ENCODE results near the gene FOSL2. TPM values are rescaled to one million over a fixed set of nuclear protein-coding genes. Genes with fewer than 3 reads are reported as not detected.

Gene FOSL2
- polyA plus RNA-seq, 1 donor from 2014 or later, result 0.50 TPM

GRCh38 chr2:28430788-28431418, 38.2 kb downstream of the FOSL2 start:
- peak overlapping the region in 1 of 3 donors; percentile 88 for H3K27ac Mint-ChIP-seq
- H3K4me1 Mint-ChIP-seq, result peaks cover 0 to 2% (median 0%) of the 10 kb centered on the region in 3 donors
- peaks cover 2 to 7% (median 2%) of the 10 kb centered on the region in 3 donors for H3K9me3 Mint-ChIP-seq
- peaks cover 5% of the 10 kb centered on the region for H3K27me3 Mint-ChIP-seq
- H3K36me3 Mint-ChIP-seq, result no peaks in the 10 kb centered on the region
- no peak overlapping the region for H3K4me3 Mint-ChIP-seq

DNA sequence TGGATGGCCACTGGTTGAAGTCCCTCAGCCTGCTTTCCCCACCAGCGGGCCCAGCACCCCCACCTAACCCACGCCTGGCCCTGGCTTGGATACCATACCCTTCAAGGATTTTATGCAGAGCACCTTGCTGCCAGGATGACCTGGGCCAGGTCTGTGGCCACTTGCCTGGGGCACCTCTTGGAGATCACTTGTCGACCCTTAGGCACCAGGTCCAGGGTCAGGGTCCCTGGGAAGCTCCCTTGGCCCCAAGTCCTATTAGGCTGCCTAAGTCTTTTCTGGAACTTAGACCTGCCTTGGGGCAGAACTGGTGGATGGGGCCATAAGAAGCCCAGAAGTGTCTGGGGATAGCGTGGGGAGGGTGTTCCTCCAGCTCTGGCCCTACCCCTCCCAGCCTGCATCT, 39.1 kb downstream of the FOSL2 start:
- H3K9me3 Mint-ChIP-seq, result peaks cover 2 to 7% (median 2%) of the 10 kb centered on the region in 3 donors
- peaks cover 0 to 2% (median 0%) of the 10 kb centered on the region in 3 donors for H3K4me1 Mint-ChIP-seq
- H3K27ac Mint-ChIP-seq, result peak overlapping the region in 1 of 3 donors; percentile 47
- peaks cover 5% of the 10 kb centered on the region for H3K27me3 Mint-ChIP-seq
- H3K4me3 Mint-ChIP-seq, result no peak overlapping the region
- no peaks in the 10 kb centered on the region for H3K36me3 Mint-ChIP-seq

GRCh38 chr2:28432362-28432761, 39.7 kb downstream of the FOSL2 start:
- Mint-ChIP-seq H3K9me3 (peaks cover 2 to 7% (median 2%) of the 10 kb centered on the region in 3 donors), H3K4me3 (peak overlapping the region in 1 of 4 donors; percentile 13), H3K36me3 (no peaks in the 10 kb centered on the region), H3K27ac (no peak overlapping the region), H3K4me1 (peaks cover 0 to 2% (median 0%) of the 10 kb centered on the region in 3 donors), H3K27me3 (peaks cover 5% of the 10 kb centered on the region)

DNA sequence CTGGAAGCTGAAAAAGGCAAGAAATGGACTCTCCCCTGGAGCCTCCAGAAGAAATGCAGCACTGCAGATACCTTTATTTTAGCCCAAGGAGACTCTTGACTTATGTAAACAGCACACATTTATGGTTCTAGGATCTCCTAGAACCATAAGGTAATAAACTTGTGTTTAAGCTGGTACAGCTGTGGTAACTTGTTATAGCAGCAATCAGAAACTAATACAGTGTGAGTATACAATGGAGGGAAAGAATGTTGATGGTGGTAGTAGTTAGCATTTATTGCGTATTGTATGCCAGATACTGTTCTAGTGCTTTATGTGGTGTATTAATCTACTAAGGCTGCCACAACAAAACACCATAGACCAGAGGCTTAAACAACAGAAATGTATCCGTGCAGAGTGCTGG, 40.6 kb downstream of the FOSL2 start:
- no peaks in the 10 kb centered on the region for H3K36me3 Mint-ChIP-seq
- peaks cover 2 to 7% (median 2%) of the 10 kb centered on the region in 3 donors for H3K9me3 Mint-ChIP-seq
- no peak overlapping the region for H3K27ac Mint-ChIP-seq
- H3K27me3 Mint-ChIP-seq, result peaks cover 1% of the 10 kb centered on the region
- peaks cover 0 to 2% (median 0%) of the 10 kb centered on the region in 3 donors for H3K4me1 Mint-ChIP-seq
- no peak overlapping the region for H3K4me3 Mint-ChIP-seq

GRCh38 chr2:28433935-28434599, 41.4 kb downstream of the FOSL2 start:
- H3K36me3 Mint-ChIP-seq, result no peaks in the 10 kb centered on the region
- peaks cover 2 to 7% (median 2%) of the 10 kb centered on the region in 3 donors for H3K9me3 Mint-ChIP-seq
- peaks cover 4% of the 10 kb centered on the region for H3K27me3 Mint-ChIP-seq
- peak overlapping the region in 1 of 4 donors; percentile 52 for H3K4me3 Mint-ChIP-seq
- H3K4me1 Mint-ChIP-seq, result peaks cover 0 to 2% (median 0%) of the 10 kb centered on the region in 3 donors
- no peak overlapping the region for H3K27ac Mint-ChIP-seq

DNA sequence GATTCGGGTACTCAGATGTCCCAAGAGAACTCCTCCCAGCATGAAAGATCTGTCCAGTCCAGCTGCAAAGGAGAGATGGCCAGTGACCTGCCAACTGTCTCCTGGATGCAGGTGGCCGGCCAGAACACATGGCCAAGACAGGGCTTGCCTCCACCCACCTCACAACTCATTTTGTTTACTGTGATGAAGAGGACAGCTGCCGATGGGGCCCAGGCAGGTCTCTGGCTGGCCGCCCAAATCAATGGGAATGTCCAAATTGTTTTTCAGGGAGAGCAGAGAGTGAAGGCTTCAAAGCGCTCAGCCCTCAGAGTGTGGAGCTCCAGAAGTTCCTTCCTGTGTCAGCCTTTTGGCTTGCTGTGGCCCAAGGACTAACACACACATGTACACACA, 41.9 kb downstream of the FOSL2 start:
- no peaks in the 10 kb centered on the region for H3K36me3 Mint-ChIP-seq
- no peak overlapping the region for H3K27ac Mint-ChIP-seq
- H3K4me3 Mint-ChIP-seq, result no peak overlapping the region
- H3K9me3 Mint-ChIP-seq, result peaks cover 2 to 7% (median 2%) of the 10 kb centered on the region in 3 donors
- peaks cover 0 to 2% (median 0%) of the 10 kb centered on the region in 3 donors for H3K4me1 Mint-ChIP-seq
- H3K27me3 Mint-ChIP-seq, result peaks cover 4% of the 10 kb centered on the region

DNA sequence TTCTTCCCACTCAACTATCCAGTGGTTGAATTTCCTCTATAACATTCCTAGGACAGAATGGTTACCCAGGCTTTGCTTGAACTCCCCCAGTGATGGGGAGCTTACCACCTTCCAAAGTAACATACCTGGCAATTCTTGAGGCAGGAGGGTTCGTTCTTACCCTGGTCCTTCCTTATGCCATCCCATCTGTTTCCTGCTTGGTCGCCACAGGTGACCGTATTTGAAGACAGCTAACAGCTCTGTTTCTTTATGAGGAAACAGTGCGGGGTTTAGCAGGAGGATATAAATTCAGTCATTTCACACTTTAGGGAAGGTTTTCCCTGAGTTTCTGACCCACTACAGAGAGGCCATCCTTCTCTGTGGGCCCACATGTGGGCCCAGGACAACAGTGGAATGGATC, 42.6 kb downstream of the FOSL2 start:
- H3K27me3 Mint-ChIP-seq, result peaks cover 4% of the 10 kb centered on the region

GRCh38 chr2:28435814-28436351, 43.2 kb downstream of the FOSL2 start:
- Mint-ChIP-seq H3K36me3 (no peaks in the 10 kb centered on the region), H3K27ac (peak overlapping the region in 1 of 3 donors; percentile 71), H3K4me1 (peaks cover 0 to 2% (median 0%) of the 10 kb centered on the region in 3 donors), H3K27me3 (peaks cover 4% of the 10 kb centered on the region), H3K9me3 (peaks cover 2 to 7% (median 2%) of the 10 kb centered on the region in 3 donors), H3K4me3 (no peak overlapping the region)

More for the DNA sequence above, 42.6 kb downstream of the FOSL2 start:
- H3K4me1 Mint-ChIP-seq, result peaks cover 0 to 2% (median 0%) of the 10 kb centered on the region in 3 donors
- H3K36me3 Mint-ChIP-seq, result no peaks in the 10 kb centered on the region
- no peak overlapping the region for H3K27ac Mint-ChIP-seq
- no peak overlapping the region for H3K4me3 Mint-ChIP-seq
- peaks cover 2 to 7% (median 2%) of the 10 kb centered on the region in 3 donors for H3K9me3 Mint-ChIP-seq

DNA sequence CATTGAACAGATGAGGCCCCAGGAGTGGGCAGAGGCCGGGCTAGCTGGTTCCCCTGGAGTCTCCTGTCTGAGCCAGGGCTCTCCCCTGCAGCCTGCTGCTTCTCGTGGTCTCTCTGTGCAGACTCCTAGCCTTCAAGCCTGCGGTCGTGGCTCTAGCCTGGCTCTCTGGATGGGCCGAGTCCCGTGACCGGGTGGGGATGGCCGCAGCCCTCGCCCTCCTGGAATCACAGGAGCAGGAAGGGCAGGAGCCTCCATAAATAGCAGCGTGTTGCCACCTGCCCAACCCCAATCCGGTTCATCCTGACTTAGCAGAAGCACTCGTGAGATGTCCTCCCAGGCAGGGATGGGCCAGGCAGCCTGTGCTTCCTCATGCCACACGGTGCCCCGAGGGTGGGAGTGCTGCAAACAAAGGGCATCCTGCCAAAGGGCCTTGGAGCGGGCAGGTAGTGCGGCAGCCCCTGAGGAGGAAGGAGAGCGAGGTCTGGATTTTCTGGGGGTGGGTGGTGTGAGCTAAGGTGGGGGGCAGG, 43.9 kb downstream of the FOSL2 start:
- peaks cover 4% of the 10 kb centered on the region for H3K27me3 Mint-ChIP-seq
- H3K27ac Mint-ChIP-seq, result peak overlapping the region in 1 of 3 donors; percentile 71
- H3K4me3 Mint-ChIP-seq, result no peak overlapping the region
- H3K36me3 Mint-ChIP-seq, result no peaks in the 10 kb centered on the region
- H3K9me3 Mint-ChIP-seq, result peaks cover 2 to 8% (median 2%) of the 10 kb centered on the region in 3 donors
- H3K4me1 Mint-ChIP-seq, result peaks cover 0 to 2% (median 0%) of the 10 kb centered on the region in 3 donors

DNA sequence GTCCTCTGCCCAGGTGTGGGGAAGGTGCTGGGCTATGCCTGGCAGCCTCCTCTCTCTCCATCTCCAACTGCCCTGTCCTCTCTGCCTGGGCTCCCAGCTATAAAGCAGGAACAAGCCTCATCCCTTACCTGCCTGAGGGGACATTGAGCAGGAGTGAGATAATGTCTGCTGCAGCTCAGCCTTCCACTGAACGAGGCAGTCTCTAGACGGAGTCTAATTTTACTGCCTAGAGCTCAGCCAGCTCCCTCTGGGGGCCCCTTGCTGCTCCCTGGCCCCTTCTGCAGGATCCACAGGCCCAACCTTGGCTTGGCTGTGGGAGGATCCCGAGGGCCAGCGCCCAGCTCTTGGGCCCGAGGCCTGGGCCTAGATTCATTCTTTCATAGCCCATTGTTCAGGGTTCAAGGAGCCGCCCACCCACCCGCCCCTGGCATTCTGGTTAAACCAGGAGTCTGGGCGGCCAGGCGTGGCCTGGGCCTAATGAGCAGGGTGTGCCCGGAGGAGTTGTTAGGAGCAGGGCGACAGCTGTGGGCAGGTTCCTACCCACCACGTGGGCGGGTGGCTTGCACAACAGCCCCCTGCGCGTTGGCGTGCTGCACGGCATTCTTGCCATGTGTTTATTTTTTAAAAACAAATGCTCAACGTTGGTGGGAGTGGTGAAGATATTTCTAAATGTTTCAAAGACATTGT, 44.6 kb downstream of the FOSL2 start:
- H3K36me3 Mint-ChIP-seq, result no peaks in the 10 kb centered on the region
- no peak overlapping the region for H3K27ac Mint-ChIP-seq
- peaks cover 4% of the 10 kb centered on the region for H3K27me3 Mint-ChIP-seq
- H3K4me1 Mint-ChIP-seq, result peaks cover 0 to 2% (median 2%) of the 10 kb centered on the region in 3 donors
- H3K4me3 Mint-ChIP-seq, result no peak overlapping the region
- H3K9me3 Mint-ChIP-seq, result peaks cover 2 to 15% (median 2%) of the 10 kb centered on the region in 3 donors

DNA sequence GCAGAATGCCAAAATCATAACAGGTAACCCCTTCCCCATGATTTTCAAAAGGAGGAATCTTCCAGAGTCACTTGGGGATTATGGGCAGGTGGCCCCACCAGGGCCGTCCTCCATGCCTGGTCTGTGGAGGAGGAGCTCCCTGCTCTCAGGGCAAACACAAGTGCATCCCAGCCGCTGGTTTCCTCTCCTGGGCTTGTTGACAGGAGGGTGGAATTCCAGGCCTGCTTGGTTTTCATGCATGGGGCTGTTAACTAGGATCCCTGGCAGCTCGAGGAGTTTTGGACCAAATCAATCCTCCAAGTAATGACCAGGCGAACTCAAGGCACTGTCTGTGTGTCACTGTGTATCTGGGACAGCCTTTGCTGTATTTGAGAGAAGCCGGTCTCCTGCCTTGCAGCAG, 45.3 kb downstream of the FOSL2 start:
- H3K4me1 Mint-ChIP-seq, result peaks cover 0 to 2% (median 2%) of the 10 kb centered on the region in 3 donors
- no peaks in the 10 kb centered on the region for H3K36me3 Mint-ChIP-seq
- H3K9me3 Mint-ChIP-seq, result peaks cover under 1 to 14% (median under 1%) of the 10 kb centered on the region in 3 donors
- H3K27me3 Mint-ChIP-seq, result peaks cover 4% of the 10 kb centered on the region
- H3K27ac Mint-ChIP-seq, result no peak overlapping the region
- H3K4me3 Mint-ChIP-seq, result no peak overlapping the region

DNA sequence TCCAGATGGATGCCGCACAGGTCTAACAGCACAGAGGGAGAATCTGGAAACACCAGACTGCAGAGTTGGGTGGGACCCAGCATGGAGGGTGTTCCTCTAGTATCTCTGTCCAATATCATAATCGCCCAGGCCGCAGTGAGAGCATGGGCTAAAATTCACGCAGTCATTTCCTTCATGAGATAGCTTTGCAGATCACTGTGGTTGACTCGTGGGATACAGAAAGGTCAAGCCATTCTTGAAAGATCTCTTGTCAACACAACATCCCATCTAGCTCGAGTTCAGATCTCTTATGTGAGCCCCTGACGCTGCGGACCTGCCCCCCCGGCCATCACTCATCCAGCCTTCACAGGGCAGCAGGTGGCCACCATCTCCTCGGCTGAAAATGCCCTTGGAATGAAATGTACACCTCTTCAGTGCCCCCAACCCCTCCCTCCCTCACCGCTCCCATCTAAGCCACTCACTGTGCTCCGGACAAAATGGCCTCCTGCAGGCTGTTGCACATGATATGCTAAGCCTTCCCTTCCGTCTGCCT, 45.9 kb downstream of the FOSL2 start:
- Mint-ChIP-seq H3K27ac (no peak overlapping the region), H3K9me3 (peaks cover 0 to 12% (median 0%) of the 10 kb centered on the region in 3 donors)

DNA sequence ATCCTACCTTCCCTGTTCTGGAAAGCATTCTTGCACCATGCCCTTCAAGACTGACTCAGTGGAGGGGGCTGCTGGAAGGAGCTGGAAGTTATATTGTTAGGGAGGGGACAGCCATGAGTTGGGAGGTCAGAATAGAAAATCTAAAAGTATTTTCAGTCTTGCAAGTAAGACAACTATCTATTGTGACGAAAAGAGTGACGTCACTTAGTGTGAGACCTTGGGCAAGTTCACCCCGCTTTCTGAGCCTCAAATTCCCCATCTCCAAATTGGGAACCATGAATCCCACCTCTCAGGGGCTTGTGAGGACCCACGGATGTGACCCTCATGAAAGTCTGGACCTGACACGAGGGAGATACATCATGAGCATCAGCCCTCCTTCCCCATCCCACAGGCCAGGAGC, 46.5 kb downstream of the FOSL2 start:
- H3K4me1 Mint-ChIP-seq, result peaks cover 0 to 2% (median 0%) of the 10 kb centered on the region in 3 donors
- no peak overlapping the region for H3K4me3 Mint-ChIP-seq
- H3K36me3 Mint-ChIP-seq, result no peaks in the 10 kb centered on the region
- H3K9me3 Mint-ChIP-seq, result peaks cover 0 to 9% (median 1%) of the 10 kb centered on the region in 3 donors
- H3K27ac Mint-ChIP-seq, result no peak overlapping the region
- H3K27me3 Mint-ChIP-seq, result peaks cover 4% of the 10 kb centered on the region

More for the DNA sequence above, 45.9 kb downstream of the FOSL2 start:
- no peaks in the 10 kb centered on the region for H3K36me3 Mint-ChIP-seq
- peaks cover 4% of the 10 kb centered on the region for H3K27me3 Mint-ChIP-seq
- peaks cover 0 to 2% (median 2%) of the 10 kb centered on the region in 3 donors for H3K4me1 Mint-ChIP-seq
- H3K4me3 Mint-ChIP-seq, result no peak overlapping the region

- Mint-ChIP-seq H3K27ac (no peak overlapping the region), H3K36me3 (no peaks in the 10 kb centered on the region), H3K4me3 (no peak overlapping the region), H3K9me3 (peaks cover 0 to 9% (median 1%) of the 10 kb centered on the region in 3 donors), H3K27me3 (peaks cover 4% of the 10 kb centered on the region), H3K4me1 (peaks cover 0 to 2% (median 0%) of the 10 kb centered on the region in 3 donors)
Observed at GRCh38 chr2:28439763-28440162, 47.1 kb downstream of the FOSL2 start.
